Stimulated activated CD4-positive, alpha-beta T cell treated with anti-CD3 and anti-CD28 coated beads, Interleukin-12 subunit alpha, Interleukin-12 subunit beta, amount 100 ng/mL, for 48 hours (primary cell): ENCODE measurements around the gene TRAP1.
"Not testable (repeated sequence)": the region's sequence is repeated elsewhere in the genome, so short reads cannot be mapped to it uniquely, and the experiment has no call there.

Experiments used
- DNase-seq, 3 donors: peaks; one replicate each; pipeline ENCODE4 v3.0.0-alpha.2; 2020; ENCODE audit warnings: low read depth in 2 of 3, low spot score in 1 of 3

The TRAP1 gene

DNA sequence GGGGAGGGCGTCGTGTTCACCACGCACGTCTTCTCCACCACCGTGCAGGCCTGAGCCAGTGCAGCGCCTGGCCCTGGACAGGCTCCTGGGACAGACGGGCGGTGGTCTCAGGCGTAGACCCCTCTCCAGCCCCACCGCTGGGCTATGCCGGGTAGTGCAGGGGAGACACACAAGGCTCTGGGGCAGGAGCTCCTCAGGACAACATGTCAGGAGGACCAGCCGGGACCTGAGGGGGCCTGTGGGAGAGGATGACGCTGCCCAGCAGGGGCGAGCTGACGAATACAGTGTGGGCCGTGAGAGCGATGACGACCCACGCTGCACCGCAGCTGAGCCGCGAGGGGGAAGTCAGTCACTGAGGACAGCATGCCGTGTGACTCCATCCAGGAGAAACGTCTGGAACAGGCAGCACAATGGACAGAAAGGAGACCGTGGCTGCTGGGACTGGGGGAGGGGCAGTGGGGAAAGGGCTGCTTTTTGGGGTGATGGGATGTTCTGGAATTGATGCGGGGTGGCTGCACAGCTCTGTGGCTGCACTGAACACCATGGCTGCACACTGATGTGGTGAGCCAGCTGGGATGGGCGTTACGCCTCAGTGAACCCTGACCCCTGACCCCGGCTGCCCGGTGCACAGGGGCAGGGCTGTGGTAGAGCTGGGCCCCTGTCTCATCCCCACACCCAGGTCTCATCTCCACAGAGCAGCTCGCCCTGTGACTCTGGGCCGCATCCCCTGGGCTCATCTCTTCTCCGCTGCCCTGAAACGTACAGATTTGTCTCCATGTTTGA lies 42.6 kb downstream of the TRAP1 start:
- no peak for DNase-seq

DNA sequence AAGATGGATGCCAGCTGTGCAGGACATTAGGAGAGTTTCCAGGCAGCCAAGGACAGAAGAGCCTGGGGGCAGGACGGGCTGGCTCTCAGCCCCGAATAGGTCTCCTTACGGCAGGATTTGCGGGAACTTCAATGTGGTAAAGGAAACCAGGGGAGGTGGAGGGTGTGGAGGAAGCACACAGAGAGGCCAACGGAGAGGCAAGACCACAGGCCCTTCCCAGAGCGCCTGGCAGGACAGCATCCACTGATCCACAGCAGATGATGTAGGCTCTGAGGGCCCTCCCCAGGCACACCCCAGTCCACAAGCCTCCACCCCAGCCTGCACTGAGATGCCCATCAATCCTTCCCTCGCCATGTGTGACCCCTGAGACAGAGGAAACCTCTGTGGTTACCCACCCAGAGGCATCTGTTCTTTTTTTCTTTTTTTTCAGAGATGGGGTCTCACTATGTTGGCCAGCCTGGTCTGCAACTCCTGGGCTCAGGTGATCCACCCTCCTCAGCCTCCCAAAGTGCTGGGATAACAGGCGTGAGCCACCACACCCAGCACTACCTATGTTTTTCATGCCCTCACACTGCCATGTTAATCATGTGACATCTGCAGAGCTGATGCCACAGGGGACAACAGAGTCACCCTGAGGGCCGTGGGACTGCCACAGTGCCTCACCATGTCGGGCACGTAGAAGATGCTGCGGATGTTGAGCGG lies 43.5 kb downstream of the TRAP1 start:
- no peak for DNase-seq

DNA sequence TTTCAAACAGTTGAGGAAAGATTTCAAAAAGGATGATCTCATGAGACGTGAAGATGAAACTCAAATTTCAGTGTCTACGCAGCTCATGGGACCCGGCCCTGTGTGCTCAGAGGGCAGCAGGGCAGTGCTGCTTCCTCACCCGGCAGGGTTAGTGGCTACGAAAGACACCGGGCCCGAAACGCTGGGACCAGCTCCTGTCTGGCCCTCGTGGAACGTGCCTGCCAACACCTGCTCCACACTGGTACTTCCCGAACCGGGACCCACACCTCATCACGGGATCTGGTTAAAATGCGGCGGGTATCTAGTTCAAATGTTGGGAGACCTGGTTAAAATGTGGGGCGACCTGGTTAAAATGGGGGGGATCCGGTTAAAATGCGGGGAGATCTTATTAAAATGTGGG lies 44.1 kb downstream of the TRAP1 start:
- DNase-seq, result no peak

DNA sequence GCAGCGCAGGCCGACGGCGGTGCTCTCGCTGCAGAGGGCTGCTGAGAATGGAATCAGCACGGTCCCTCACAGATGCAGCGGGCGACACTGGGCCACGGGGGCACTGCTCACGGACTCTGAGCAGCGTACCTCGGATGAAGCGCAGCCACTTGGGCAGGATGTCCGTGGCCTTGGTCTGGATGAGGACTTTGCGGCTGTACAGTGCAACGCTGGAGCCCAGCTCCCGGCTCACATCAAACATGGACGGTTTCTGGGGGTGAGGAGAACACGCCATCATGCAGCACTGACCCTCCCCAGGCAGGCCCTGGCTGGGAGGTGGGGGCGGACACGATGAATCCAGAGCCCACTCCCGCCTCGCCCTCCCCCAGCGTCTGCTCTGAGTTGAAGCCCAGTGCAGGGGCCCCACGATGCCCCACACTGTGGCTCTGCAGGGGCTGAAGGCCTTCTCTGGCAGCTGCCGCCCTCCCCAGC lies 44.7 kb downstream of the TRAP1 start:
- no peak for DNase-seq

DNA sequence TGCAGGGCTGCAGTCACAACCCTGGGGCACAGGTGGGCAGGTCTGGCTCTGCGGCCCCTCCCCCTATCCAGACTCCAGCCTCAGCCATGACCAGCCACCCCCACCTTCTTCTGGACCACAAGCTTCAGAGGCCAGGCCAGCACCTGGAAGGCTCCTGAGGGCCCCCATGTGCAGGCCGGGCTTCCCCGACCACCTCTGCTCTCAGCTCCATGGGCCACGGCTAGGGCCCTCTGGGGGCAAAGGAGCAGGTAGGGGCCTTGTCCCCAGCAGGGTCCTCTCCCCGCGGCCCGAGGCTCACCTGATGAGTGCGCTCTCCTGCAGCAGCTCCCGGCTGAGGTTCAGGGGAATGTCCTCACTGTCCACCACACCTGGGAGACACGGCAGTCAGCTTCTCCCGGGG lies 45.9 kb downstream of the TRAP1 start:
- DNase-seq, result no peak

DNA sequence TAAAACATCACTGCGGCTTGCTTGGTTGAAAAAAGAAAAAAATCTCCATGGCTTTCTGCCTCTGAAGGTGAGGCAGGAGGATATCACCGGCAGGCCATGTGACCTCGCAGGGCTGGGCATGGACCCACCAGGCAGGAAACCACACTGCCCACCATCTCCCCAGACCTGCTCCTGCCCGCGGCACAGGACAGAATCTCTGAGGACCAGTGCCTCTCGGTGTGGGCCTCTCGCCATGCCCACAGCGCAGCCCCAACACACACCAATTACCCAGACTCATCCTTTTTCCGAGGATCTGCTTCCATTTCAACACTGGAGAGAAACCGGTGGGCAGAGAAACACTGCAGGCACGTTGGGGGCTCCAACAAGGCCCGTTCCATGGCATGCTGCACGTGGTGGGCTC lies 46.6 kb downstream of the TRAP1 start:
- no peak for DNase-seq

DNA sequence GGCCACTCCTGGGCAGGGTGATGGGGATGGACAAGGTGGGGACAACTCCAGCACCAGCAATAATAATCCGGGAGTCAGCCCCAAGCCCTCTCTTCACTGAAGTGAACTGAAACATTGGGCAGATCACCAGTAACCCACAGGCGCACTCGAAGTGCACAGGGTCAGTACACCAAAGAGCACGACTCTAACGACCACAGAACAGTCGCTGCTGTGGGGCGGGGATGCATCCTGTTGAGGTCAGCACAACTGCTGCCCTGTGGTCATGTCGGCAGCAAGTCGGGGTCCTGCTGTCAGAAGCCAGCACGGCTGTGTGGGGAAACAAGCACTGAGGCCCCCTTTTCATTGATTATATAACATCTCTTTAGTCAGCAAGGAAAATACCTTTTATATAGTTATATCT lies 48.2 kb downstream of the TRAP1 start:
- DNase-seq, result no peak

DNA sequence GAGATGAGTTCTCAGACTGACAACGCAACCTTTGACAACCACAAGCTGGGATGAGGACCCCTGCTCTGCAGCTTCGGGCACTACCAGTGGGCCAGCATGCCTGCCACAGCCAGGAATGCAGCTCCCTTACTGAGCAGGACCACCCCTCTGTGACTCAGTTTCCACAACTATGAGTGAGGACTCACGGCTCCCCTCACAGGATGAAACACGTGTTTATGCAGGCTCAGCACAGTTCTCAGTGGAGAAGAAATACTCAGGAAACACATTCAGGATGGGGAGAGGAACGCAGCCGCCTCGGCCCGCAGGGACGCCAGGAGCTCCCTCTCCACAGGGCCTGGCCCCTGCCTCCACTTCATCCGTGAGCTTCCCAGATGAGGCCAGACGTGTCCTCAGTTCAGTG lies 48.7 kb downstream of the TRAP1 start:
- DNase-seq, result no peak

DNA sequence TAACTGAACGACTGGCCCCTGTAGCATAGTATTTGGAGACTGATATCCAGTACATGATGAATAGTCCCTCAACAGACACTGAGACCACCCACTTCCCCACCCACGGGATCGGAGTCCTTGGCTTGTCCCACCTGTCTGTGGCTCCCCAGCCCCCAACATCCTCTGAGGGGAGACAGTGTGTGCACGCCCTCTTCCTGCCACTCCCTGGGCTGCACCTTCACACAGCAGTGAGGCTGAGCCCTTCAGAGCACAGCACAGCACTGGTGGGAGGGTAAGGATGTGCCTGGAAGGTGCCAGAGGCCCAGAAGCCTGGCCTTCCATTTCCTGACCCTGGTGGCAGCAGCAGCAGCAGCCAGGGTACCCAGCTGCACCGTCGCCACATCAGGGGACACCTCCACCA lies 51.8 kb downstream of the TRAP1 start:
- DNase-seq, result no peak

DNA sequence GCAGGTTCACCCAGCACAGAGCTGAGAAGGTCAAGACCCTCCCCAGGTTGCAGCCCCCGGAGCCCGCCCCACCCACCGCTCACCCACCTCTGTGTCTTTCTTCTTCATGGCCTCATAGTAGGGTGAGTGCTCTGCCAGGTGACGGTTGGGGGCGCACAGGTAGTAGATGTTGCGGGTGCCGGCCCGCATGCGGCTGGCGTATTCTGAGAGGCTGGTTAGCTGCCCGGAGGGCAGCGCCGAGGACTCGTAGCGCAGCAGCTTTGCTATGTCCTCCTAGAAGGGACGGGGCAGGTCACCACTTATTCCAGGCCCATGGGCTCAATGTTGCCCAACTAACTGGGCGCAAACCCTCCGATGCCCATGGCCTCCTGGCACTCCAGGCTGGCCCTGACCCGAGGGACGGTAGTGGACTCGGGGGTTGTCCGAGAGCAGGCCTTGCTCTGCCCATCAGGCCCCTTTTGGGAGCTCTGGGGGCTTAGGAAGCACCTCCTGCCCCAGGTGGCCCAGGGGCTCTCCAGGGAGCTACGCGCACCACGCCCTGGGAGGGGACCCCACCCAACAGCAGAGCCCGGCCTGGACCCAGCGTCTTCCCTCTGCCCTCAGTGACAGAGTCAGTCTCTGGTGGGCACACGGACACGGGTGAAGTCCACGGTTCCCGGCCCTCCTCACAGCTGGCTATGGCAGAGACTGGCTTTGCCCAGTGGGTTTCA lies 53.0 kb downstream of the TRAP1 start:
- DNase-seq, result no peak

DNA sequence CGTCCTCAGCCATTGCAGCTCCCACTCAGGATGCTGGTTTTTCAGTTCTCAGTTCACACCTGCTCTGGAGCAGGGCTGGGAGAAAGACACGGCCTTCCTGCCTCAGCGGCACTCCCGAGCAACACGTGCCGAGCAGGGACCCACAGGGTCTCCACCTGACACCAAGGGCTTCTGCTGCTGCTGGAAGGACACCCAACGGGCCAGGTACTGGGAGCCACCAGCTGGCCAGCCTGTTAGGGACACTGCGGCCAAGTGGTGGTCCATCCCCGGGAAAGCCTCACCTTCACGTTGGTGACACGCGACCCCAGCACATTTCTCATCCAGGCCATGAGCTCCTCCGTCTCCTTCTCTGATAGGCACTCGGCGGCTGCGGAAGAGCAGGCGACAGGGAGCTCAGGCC lies 54.7 kb downstream of the TRAP1 start:
- no peak for DNase-seq

DNA sequence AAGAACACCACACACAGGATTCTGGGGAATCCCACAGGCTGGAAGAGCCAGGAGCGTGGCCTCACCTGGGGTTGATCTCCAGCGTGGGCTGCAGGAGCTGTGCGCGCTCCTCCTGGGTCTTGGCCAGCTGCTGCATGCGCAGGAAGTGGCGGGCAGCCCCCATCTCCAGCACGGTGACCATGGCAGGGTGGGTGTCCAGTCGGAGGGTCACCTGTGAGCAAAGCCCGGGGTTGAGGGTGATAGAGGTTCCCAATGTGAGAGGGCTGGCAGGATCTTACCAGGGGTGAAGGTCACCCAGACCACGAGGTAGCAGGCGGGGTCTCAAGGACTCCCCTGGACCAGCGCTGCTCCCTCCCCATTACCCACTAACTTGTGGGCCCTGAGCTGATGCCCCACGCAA lies 55.4 kb downstream of the TRAP1 start:
- DNase-seq, result no peak

DNA sequence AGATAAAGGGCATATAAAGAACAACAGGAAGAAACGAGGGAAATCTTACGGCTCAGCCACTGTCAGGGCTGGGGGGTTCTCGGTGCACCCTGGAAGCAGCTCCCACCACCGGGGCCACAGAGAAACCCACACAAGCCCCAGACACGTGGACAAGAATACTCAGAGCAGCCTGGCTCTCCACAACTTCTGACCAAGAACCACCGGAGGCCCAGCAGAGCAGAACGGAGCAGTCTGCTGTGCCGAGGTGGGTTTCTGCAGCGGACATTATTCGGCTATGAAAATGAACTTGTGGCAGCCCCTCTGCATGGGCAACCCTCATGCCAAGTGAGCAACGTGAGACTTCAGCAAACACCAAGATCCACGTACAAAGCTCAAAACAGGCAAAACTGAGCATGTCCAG lies 56.0 kb downstream of the TRAP1 start:
- no peak for DNase-seq

DNA sequence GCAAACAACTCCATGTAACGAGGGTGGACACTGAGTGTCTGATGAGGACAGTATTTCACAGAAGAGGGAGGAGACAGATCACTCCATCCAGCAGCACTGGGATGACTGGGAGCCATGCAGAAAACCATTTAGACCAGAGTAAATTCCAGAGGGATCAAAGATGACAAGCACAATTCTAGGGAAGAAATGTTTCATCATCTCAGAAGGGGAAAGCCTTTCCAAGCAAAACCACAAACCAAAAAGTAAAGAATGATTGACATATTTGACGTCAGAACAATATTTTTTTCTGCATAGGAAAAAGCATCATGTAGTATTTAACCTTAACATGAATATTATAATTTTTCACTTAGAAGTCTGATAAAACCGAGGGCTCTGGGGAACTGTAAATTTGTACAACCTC lies 58.1 kb downstream of the TRAP1 start:
- DNase-seq, result no peak

DNA sequence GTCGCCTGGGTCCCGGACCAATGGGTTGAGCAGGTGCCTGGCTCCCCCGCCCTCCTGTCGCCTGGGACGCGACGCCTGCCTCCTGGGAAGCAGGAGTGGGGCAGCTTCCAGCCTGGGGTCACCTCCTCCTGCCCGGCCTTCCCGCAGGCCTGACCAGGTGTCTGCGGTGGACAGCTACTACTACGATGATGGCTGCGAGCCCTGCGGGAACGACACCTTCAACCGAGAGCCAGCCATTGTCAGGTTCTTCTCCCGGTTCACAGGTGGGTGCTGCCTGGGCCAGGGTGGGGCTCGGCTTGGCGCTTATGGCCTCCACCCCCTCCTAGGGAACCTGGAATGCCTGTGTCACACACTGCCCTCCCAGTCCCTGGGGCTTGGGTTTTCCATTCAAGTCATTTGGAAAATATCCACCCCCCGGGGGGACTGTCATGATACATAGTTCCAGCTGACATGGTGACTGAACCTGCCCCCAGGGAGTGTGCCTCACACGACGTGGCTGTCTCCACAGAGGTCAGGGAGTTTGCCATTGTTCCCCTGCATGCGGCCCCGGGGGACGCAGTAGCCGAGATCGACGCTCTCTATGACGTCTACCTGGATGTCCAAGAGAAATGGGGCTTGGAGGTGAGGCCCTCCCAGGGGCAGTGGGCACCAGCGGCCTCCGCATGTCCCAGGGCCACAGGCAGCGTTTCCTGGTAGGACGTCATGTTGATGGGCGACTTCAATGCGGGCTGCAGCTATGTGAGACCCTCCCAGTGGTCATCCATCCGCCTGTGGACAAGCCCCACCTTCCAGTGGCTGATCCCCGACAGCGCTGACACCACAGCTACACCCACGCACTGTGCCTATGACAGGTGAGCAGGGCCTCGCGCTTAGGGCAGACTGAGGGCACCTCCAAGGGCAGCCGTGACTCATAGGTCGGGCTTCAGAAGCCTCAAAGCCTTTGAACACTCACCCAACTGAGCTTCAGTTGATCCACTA lies 60.5 kb downstream of the TRAP1 start:
- peak in 1 of 3 donors; percentile 40 for DNase-seq

DNA sequence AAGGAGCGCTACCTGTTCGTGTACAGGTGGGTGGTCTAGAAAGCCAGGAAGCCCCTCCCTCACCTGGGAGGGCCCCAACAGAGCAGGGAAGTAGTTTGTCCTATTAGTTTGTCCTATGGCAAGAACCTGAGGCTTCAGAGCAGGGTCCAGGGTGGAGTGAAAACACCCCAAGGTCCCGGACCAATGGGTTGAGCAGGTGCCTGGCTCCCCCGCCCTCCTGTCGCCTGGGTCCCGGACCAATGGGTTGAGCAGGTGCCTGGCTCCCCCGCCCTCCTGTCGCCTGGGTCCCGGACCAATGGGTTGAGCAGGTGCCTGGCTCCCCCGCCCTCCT lies 61.2 kb downstream of the TRAP1 start:
- DNase-seq, result not testable (repeated sequence)

DNA sequence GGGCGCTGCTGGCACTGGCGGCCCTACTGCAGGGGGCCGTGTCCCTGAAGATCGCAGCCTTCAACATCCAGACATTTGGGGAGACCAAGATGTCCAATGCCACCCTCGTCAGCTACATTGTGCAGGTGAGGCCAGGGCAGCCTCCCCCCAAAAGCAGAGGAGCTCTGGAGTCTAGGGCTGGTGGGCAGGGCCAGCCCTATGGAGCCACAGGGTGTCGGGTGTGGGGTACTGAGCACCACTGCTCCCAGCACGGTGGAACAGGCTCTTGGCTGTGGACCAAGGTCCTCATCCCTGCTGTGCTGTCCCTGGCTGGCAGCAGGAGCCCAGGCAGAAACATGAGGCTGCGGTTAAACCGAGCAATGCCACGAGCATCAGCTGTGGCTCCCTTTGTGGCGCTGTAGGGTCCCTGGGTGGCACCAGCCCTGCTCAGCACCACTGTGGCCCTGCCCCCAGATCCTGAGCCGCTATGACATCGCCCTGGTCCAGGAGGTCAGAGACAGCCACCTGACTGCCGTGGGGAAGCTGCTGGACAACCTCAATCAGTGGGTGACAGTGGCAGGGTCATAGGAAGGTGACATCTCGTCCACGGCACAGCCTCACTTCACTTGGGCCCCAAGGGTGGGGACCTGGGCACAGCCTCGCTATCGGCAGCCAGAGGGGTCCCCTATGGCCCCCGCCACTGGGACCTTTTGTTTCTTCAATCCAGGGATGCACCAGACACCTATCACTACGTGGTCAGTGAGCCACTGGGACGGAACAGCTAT lies 61.7 kb downstream of the TRAP1 start:
- DNase-seq, result no peak

DNA sequence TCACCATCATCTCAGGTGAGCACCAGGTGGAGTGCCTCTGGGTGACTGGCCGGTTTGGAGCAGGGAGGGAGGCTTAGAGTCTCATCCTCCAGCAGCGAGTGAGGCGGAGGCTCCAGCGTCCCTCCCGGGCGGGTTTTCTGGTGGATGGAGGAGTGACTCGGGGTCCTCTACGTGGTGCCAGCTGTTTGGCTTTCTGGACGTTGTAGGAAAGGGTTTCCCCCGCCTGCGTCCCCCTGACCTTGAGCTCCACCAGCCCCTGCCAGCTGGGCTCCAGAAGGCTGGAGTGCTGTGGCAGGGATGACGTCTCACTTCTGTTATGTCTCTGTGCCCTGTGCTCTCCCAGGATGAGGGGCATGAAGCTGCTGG lies 62.3 kb downstream of the TRAP1 start:
- no peak for DNase-seq

DNA sequence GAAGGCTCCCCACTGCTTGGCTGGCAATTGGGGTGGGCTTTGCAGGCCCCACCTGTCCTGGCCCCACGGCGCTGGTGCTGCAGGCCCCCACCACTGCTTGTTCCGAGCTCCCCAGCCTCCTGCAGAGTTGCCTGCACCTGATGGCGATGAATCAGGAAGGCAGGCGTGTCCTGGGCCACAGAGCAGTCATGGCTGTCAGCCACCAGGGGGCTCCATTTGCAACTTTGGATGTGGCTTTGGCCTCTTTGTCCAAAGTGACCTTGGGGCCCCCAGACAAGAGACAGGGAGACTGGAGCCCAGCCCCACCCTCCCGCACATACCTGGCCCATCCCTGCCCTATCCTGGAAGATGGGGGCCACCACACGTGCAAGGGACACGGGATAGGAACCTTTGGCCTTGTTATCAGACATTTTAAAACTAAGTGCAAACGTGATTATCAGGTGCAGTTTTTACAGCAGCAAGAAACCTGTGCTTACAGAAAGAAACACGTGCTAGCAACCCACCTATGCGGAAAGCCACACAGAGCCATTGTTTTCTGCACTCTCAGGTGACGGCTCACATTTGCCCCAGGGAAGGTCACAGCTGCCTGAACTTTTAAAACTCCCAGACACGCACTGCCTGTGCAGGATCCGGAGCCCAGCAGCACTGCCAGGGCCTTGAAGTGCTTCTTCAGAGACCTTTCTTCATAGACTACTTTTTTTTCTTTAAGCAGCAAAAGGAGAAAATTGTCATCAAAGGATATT lies 62.9 kb downstream of the TRAP1 start, which contains the start of gene DNASE1:
DNASE1 (plus strand) TSS at position 443 of the 743 bp plus-strand sequence. CDS start 683 bp downstream, outside the sequence.
- DNase-seq, result peak; percentile 32 to 54 (median 40)
